WTC11 (cell line): ENCODE data around the gene DNAJC18. TPM values are rescaled to one million over a fixed set of nuclear protein-coding genes. Genes with fewer than 3 reads are reported as not detected.

Source experiments
- ATAC-seq: fragments of 200-7000 bp; cut with Tn5 transposase; 2 replicates; pipeline ENCODE4 v1.10.0; 2021; ENCODE audit warnings: mild to moderate bottlenecking, moderate library complexity
- CTCF ChIA-PET: fragments of 300-600 bp; sonication (Branson Sonifier 250); formaldehyde crosslinking; loops from one replicate; lab custom pipeline; 2021; ENCODE audit warnings: antibody characterized with exemption; lab: Charles Lee
- POLR2A ChIA-PET: fragments of 350-600 bp; sonication (Branson Sonifier 250); formaldehyde crosslinking; loops from one replicate; lab custom pipeline; 2021; ENCODE audit warnings: antibody characterized with exemption; lab: Charles Lee
- DNase-seq: peaks from one replicate; pipeline ENCODE4 v3.0.0; 2021; ENCODE audit warnings: low spot score
- H3K27ac Mint-ChIP-seq: 2 replicates; pipeline ENCODE4 v1.8.0; 2021; ENCODE audit warnings: mixed read lengths
- H3K27me3 Mint-ChIP-seq: 2 replicates; pipeline ENCODE4 v1.8.0; 2021; ENCODE audit warnings: low read depth, mild to moderate bottlenecking, moderate library complexity, mixed read lengths
- H3K36me3 Mint-ChIP-seq: 2 replicates; pipeline ENCODE4 v1.8.0; 2021; ENCODE audit warnings: mixed read lengths
- H3K4me1 Mint-ChIP-seq: 2 replicates; pipeline ENCODE4 v1.8.0; 2022; ENCODE audit warnings: mixed read lengths
- H3K4me3 Mint-ChIP-seq: 2 replicates; pipeline ENCODE4 v1.8.0; 2021; ENCODE audit warnings: mild to moderate bottlenecking, moderate library complexity, mixed read lengths
- H3K9me3 Mint-ChIP-seq: 2 replicates; pipeline ENCODE4 v1.8.0; 2021; ENCODE audit warnings: mixed read lengths
- CTCF ChIP-seq: fragments of 200-600 bp; IDR thresholded peaks from 2 replicates; pipeline ENCODE4 v1.8.0; 2022; ENCODE audit warnings: antibody characterized with exemption
- ELF4 ChIP-seq: sonication (generic); formaldehyde crosslinking; IDR thresholded peaks from 2 replicates; pipeline ENCODE4 v1.8.1; 2022; ENCODE audit warnings: low read depth, mild to moderate bottlenecking, moderate library complexity, missing genetic modification reagents
- FOXP4 ChIP-seq: sonication (generic); formaldehyde crosslinking; IDR thresholded peaks from 2 replicates; pipeline ENCODE4 v1.8.0; 2022; ENCODE audit warnings: mild to moderate bottlenecking, missing genetic modification reagents
- GABPB1 ChIP-seq: sonication (generic); formaldehyde crosslinking; IDR thresholded peaks from 2 replicates; pipeline ENCODE4 v1.8.1; 2023; ENCODE audit warnings: mild to moderate bottlenecking, missing genetic modification reagents
- GRHL2 ChIP-seq: fragments of 250-450 bp; sonication (Bioruptor Pico); IDR thresholded peaks from 2 replicates; pipeline ENCODE4 v1.8.0; 2022; ENCODE audit warnings: mild to moderate bottlenecking, moderate library complexity; ENCODE audit not compliant: insufficient replicate concordance, severe bottlenecking
- HMGXB4 ChIP-seq: sonication (generic); formaldehyde crosslinking; IDR thresholded peaks from 2 replicates; pipeline ENCODE4 v1.8.1; 2023; ENCODE audit warnings: mild to moderate bottlenecking, moderate library complexity, missing genetic modification reagents
- JAZF1 ChIP-seq: fragments of 250-450 bp; sonication (Bioruptor Pico); IDR thresholded peaks from 2 replicates; pipeline ENCODE4 v1.9.0; 2021; ENCODE audit warnings: moderate library complexity, mild to moderate bottlenecking, inconsistent platforms
- JUN ChIP-seq: sonication (generic); formaldehyde crosslinking; IDR thresholded peaks from 2 replicates; pipeline ENCODE4 v1.8.0; 2023; ENCODE audit warnings: mild to moderate bottlenecking, missing genetic modification reagents
- MAX ChIP-seq: sonication (generic); formaldehyde crosslinking; IDR thresholded peaks from 2 replicates; pipeline ENCODE4 v1.8.0; 2022; ENCODE audit warnings: mild to moderate bottlenecking, missing genetic modification reagents
- MYBL2 ChIP-seq: sonication (generic); formaldehyde crosslinking; IDR thresholded peaks from 2 replicates; pipeline ENCODE4 v1.8.1; 2023; ENCODE audit warnings: mild to moderate bottlenecking, moderate library complexity, missing genetic modification reagents
- NR1H2 ChIP-seq: sonication (generic); formaldehyde crosslinking; IDR thresholded peaks from 2 replicates; pipeline ENCODE4 v1.9.0; 2021; ENCODE audit warnings: mild to moderate bottlenecking, moderate library complexity, missing genetic modification reagents
- PRRX2 ChIP-seq: fragments of 250-450 bp; sonication (Bioruptor Pico); IDR thresholded peaks from 2 replicates; pipeline ENCODE4 v1.8.0; 2021; ENCODE audit warnings: mild to moderate bottlenecking
- USF2 ChIP-seq: sonication (generic); formaldehyde crosslinking; IDR thresholded peaks from 2 replicates; pipeline ENCODE4 v1.8.1; 2023; ENCODE audit warnings: mild to moderate bottlenecking, missing genetic modification reagents, moderate library complexity
- ZBTB43 ChIP-seq: sonication (generic); formaldehyde crosslinking; IDR thresholded peaks from 2 replicates; pipeline ENCODE4 v1.8.1; 2023; ENCODE audit warnings: mild to moderate bottlenecking, missing genetic modification reagents
- total RNA-seq: library from RNA; stranded (reverse); gene quantifications from 3 replicates; pipeline ENCODE4 v1.2.3, GENCODE V29; 2021

The DNAJC18 gene
- total RNA-seq, 1 experiment from 2014 or later, result 23.7 TPM

- 0 out of 2 replicates have a peak, but pooled peaks have one; percentile 31 for TF ChIP-seq FOXP4
Observed at GRCh38 chr5:139403787-139404483, 35.4 kb downstream of the DNAJC18 start, which contains the start of gene SPATA24 (continued).

- Mint-ChIP-seq H3K27ac (peak overlapping the region; percentile 100), H3K4me3 (peak overlapping the region; percentile 94), H3K27me3 (no peaks in the 10 kb centered on the region), H3K36me3 (peaks cover 12% of the 10 kb centered on the region), H3K9me3 (no peaks in the 10 kb centered on the region), H3K4me1 (peaks cover 16% of the 10 kb centered on the region)
- ATAC-seq (no peak), DNase-seq (no peak)
- TF ChIP-seq FOXP4 (no peak), GRHL2 (CRISPR knock-in tag) (no peak), ZBTB43 (CRISPR knock-in tag) (no peak), USF2 (CRISPR knock-in tag) (no peak), MYBL2 (no peak), NR1H2 (no peak), JAZF1 (CRISPR knock-in tag) (no peak), PRRX2 (CRISPR knock-in tag) (no peak), HMGXB4 (no peak), MAX (no peak), JUN (no peak)
- ChIA-PET CTCF (interaction anchor here (0.9 to 3.4 kb wide), 12 partner anchors 11 to 372 kb away, joined by 3 to 31 read pairs (median 4); partner anchors contain the start of genes CXXC5, DNAJC18, PROB1 and SLC23A1), POLR2A (interaction anchor here (1.0 to 1.5 kb wide), 4 partner anchors 8 to 130 kb away, joined by 3 to 4 read pairs (median 4); partner anchors contain the start of genes DNAJC18, PAIP2 and PROB1)
Observed at GRCh38 chr5:139403418-139403786, 35.9 kb downstream of the DNAJC18 start.

- Mint-ChIP-seq H3K27ac (no peak overlapping the region; the same call in 1 of the 2 replicates), H3K27me3 (no peaks in the 10 kb centered on the region), H3K9me3 (no peaks in the 10 kb centered on the region)
- POLR2A ChIA-PET, result interaction anchor here (0.6 to 1.5 kb wide), 3 partner anchors 7 to 127 kb away, joined by 3 to 4 read pairs (median 3); partner anchors contain the start of gene PROB1
- ATAC-seq, result peak; percentile 32
- TF ChIP-seq GABPB1 (CRISPR knock-in tag) (no peak), CTCF (peak; percentile 64; the same call in 1 of the 2 replicates), ELF4 (no peak)
- TF ChIP-seq, all 79 proteins: peak for 1
- peak; percentile 71 for DNase-seq
- H3K36me3 Mint-ChIP-seq, result peaks cover 16% of the 10 kb centered on the region
- H3K4me3 Mint-ChIP-seq, result peak overlapping the region; percentile 94
- peaks cover 16% of the 10 kb centered on the region for H3K4me1 Mint-ChIP-seq
- CTCF ChIA-PET, result interaction anchor here (0.6 to 3.4 kb wide), 20 partner anchors 9 to 373 kb away, joined by 3 to 31 read pairs (median 4); partner anchors contain the start of genes CXXC5, DNAJC18, PAIP2 and PROB1
Observed at GRCh38 chr5:139402561-139403158, 36.7 kb downstream of the DNAJC18 start.
